ENCODE data around the gene CRABP2. TPM values are rescaled to one million over a fixed set of nuclear protein-coding genes. Genes with fewer than 3 reads are reported as not detected.

The CRABP2 gene
- total and polyA plus RNA-seq, 2 of the 13 experiments (the other 11 are each of a cell fraction or from before 2014, with no cell fraction given), result 0.40 to 0.60 TPM

DNA sequence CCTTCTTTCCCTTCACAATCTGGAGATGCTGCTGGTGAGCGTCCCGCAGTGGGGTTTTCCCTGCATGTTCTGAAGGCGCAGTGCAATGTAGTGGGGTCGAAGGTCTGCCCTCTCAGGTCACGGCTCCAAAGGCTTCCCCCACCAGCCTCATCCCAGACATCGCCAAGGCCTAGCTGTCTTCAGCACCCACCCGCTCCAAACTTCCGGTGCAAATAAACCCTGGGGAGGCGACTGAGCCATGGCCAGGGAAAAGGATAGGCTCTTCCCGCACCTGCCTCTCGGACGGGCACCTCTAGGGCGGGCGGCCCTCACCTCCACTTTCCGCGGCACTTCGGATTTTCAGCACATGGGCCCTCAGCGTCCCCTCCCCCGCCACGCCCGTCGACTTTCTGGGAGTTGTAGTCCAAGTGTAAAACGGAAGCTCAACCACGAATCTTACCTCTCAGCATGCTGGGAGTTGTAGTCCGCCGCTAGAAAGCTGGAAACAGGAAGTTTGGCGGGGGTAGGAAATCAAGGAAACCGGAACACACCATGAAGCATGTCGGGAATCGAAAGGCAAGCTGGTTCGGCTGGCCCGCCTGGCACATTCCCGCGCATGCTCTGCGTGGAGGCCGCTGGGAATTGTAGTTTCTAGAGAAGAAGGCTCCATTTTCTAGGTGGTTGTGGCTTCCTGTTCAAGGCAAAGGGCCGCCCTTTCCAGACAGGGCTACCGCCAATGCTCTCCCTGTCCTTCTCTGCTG lies 35.5 kb upstream of the CRABP2 start, which contains the start of gene MRPL24 (continued):
- TF ChIP-seq ZMYM3 (CRISPR knock-in tag; IDR thresholded peaks at IDR 0.05) (no peak; the same call in 1 of the 2 replicates), ZNF441 (CRISPR knock-in tag; IDR thresholded peaks at IDR 0.05; ENCODE audit: borderline replicate concordance) (no peak), ATF7-NPFF (CRISPR knock-in tag; IDR thresholded peaks at IDR 0.05; ENCODE audit: low read depth) (peak; percentile 71), DR1 (CRISPR knock-in tag; IDR thresholded peaks at IDR 0.05) (peak; percentile 88), ZFP90 (CRISPR knock-in tag; IDR thresholded peaks at IDR 0.05; ENCODE audit: borderline replicate concordance) (peak; percentile 82; the same call in 1 of the 2 replicates), POLR2AphosphoS5 (IDR thresholded peaks at IDR 0.05; ENCODE audit: low read depth, low read length) (peak; percentile 82), MLLT10 (CRISPR knock-in tag; IDR thresholded peaks at IDR 0.05) (no peak), PHF5A (CRISPR knock-in tag; IDR thresholded peaks at IDR 0.05; ENCODE audit: low read depth, unreplicated experiment) (peak; percentile 83), ZC3H4 (CRISPR knock-in tag; IDR thresholded peaks at IDR 0.05; ENCODE audit: borderline replicate concordance) (no peak), PITX1 (CRISPR knock-in tag; IDR thresholded peaks at IDR 0.05) (peak; percentile 79), ZSCAN31 (CRISPR knock-in tag; IDR thresholded peaks at IDR 0.05; ENCODE audit: low read depth) (0 out of 2 replicates have a peak, but pooled peaks have one; percentile 54), NCOA5 (CRISPR knock-in tag; IDR thresholded peaks at IDR 0.05) (no peak), PHF21A (CRISPR knock-in tag; IDR thresholded peaks at IDR 0.05) (peak; percentile 89; the same call in 1 of the 2 replicates), MEF2D (CRISPR knock-in tag; IDR thresholded peaks at IDR 0.05) (peak; percentile 81), ZFYVE20 (CRISPR knock-in tag; IDR thresholded peaks at IDR 0.05; ENCODE audit: borderline replicate concordance, low read depth) (no peak), ZNF800 (CRISPR knock-in tag; IDR thresholded peaks at IDR 0.05) (0 out of 2 replicates have a peak, but pooled peaks have one; percentile 29), AGO1 (IDR thresholded peaks at IDR 0.05; ENCODE audit: low read depth, low read length, poor library complexity, severe bottlenecking) (peak; percentile 90), HNRNPL (IDR thresholded peaks at IDR 0.05; ENCODE audit: low read depth, low read length) (peak; percentile 75; the same call in 1 of the 2 replicates), SRF (IDR thresholded peaks at IDR 0.05; ENCODE audit: low read depth, low read length) (no peak; the same call in 1 of the 2 replicates), SNRNP70 (IDR thresholded peaks at IDR 0.05; ENCODE audit: low read depth, low read length) (no peak)
- TF ChIP-seq, protein P1, sequence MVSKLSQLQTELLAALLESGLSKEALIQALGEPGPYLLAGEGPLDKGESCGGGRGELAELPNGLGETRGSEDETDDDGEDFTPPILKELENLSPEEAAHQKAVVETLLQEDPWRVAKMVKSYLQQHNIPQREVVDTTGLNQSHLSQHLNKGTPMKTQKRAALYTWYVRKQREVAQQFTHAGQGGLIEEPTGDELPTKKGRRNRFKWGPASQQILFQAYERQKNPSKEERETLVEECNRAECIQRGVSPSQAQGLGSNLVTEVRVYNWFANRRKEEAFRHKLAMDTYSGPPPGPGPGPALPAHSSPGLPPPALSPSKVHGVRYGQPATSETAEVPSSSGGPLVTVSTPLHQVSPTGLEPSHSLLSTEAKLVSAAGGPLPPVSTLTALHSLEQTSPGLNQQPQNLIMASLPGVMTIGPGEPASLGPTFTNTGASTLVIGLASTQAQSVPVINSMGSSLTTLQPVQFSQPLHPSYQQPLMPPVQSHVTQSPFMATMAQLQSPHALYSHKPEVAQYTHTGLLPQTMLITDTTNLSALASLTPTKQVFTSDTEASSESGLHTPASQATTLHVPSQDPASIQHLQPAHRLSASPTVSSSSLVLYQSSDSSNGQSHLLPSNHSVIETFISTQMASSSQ (IDR thresholded peaks at IDR 0.05; ENCODE audit: low read depth), result peak; percentile 56; the same call in 1 of the 2 replicates
- TF ChIP-seq, protein P1 (CRISPR knock-in tag; IDR thresholded peaks at IDR 0.05; ENCODE audit: borderline replicate concordance), result peak; percentile 81; the same call in 1 of the 2 replicates
- TF ChIP-seq, protein P2, sequence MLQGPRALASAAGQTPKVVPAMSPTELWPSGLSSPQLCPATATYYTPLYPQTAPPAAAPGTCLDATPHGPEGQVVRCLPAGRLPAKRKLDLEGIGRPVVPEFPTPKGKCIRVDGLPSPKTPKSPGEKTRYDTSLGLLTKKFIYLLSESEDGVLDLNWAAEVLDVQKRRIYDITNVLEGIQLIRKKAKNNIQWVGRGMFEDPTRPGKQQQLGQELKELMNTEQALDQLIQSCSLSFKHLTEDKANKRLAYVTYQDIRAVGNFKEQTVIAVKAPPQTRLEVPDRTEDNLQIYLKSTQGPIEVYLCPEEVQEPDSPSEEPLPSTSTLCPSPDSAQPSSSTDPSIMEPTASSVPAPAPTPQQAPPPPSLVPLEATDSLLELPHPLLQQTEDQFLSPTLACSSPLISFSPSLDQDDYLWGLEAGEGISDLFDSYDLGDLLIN (CRISPR knock-in tag; IDR thresholded peaks at IDR 0.05; ENCODE audit: borderline replicate concordance), result peak; percentile 33; the same call in 1 of the 2 replicates
